Glutamatergic neuron (in vitro differentiated cells): ENCODE results near the gene GRIP1. TPM values are rescaled to one million over a fixed set of nuclear protein-coding genes. Genes with fewer than 3 reads are reported as not detected.

Source experiments
- DNase-seq: peaks from one replicate; pipeline ENCODE4 v3.0.0; 2022
- H3K27ac Mint-ChIP-seq: one replicate; pipeline ENCODE4 v1.8.0; 2020; ENCODE audit warnings: mild to moderate bottlenecking, mixed read lengths, inconsistent platforms; ENCODE audit not compliant: unreplicated experiment
- H3K27me3 Mint-ChIP-seq: one replicate; pipeline ENCODE4 v1.8.0; 2020; ENCODE audit warnings: mild to moderate bottlenecking, moderate library complexity, mixed read lengths, inconsistent platforms; ENCODE audit not compliant: unreplicated experiment
- H3K36me3 Mint-ChIP-seq: one replicate; pipeline ENCODE4 v1.8.0; 2020; ENCODE audit warnings: mild to moderate bottlenecking, mixed read lengths, inconsistent platforms; ENCODE audit not compliant: unreplicated experiment
- H3K4me1 Mint-ChIP-seq: one replicate; pipeline ENCODE4 v1.8.0; 2020; ENCODE audit warnings: mild to moderate bottlenecking, low read depth, mixed read lengths, inconsistent platforms; ENCODE audit not compliant: unreplicated experiment
- H3K4me3 Mint-ChIP-seq: one replicate; pipeline ENCODE4 v1.8.0; 2020; ENCODE audit warnings: mild to moderate bottlenecking, mixed read lengths, inconsistent platforms; ENCODE audit not compliant: unreplicated experiment
- H3K9me3 Mint-ChIP-seq: one replicate; pipeline ENCODE4 v1.8.0; 2020; ENCODE audit warnings: mild to moderate bottlenecking, moderate library complexity, mixed read lengths, inconsistent platforms; ENCODE audit not compliant: unreplicated experiment
- CTCF ChIP-seq: fragments of 200-600 bp; sonication (generic); IDR thresholded peaks from one replicate; pipeline ENCODE4 v1.5.0; 2021; ENCODE audit not compliant: partially characterized antibody, unreplicated experiment
- total RNA-seq: library from RNA; stranded (reverse); fragmentation: NEBNext Ultra II Directional; extraction: Animal tissue kit (Norgen Biotek cat#: 25700); gene quantifications from one replicate; pipeline ENCODE4 v1.2.1, GENCODE V29; 2021; ENCODE audit not compliant: unreplicated experiment

Gene GRIP1
- total RNA-seq, 1 donor from 2014 or later, result 67.1 TPM

GRCh38 chr12:66320996-66321395, 357.9 kb downstream of the GRIP1 start:
- Mint-ChIP-seq H3K27me3 (no peaks in the 10 kb centered on the region), H3K27ac (no peak overlapping the region), H3K4me3 (no peak overlapping the region), H3K4me1 (no peaks in the 10 kb centered on the region), H3K36me3 (no peaks in the 10 kb centered on the region), H3K9me3 (no peaks in the 10 kb centered on the region)
- DNase-seq, result no peak
- TF ChIP-seq CTCF, result no peak

- no peak for DNase-seq
- TF ChIP-seq CTCF, result no peak
- H3K27me3 Mint-ChIP-seq, result no peaks in the 10 kb centered on the region
- no peaks in the 10 kb centered on the region for H3K9me3 Mint-ChIP-seq
- no peak overlapping the region for H3K27ac Mint-ChIP-seq
- H3K4me1 Mint-ChIP-seq, result no peaks in the 10 kb centered on the region
- no peak overlapping the region for H3K4me3 Mint-ChIP-seq
- no peaks in the 10 kb centered on the region for H3K36me3 Mint-ChIP-seq
These were observed 359.5 kb downstream of the GRIP1 start for GRCh38 chr12:66319266-66319954.

GRCh38 chr12:66314278-66314677, 364.6 kb downstream of the GRIP1 start:
- Mint-ChIP-seq H3K36me3 (no peaks in the 10 kb centered on the region), H3K4me3 (no peak overlapping the region), H3K9me3 (no peaks in the 10 kb centered on the region), H3K27me3 (no peaks in the 10 kb centered on the region), H3K4me1 (no peaks in the 10 kb centered on the region), H3K27ac (no peak overlapping the region)
- DNase-seq, result no peak
- TF ChIP-seq CTCF, result no peak

- DNase-seq, result no peak
- H3K27ac Mint-ChIP-seq, result no peak overlapping the region
- no peak for TF ChIP-seq CTCF
- H3K27me3 Mint-ChIP-seq, result no peaks in the 10 kb centered on the region
- no peaks in the 10 kb centered on the region for H3K4me1 Mint-ChIP-seq
- no peak overlapping the region for H3K4me3 Mint-ChIP-seq
- H3K9me3 Mint-ChIP-seq, result no peaks in the 10 kb centered on the region
- no peaks in the 10 kb centered on the region for H3K36me3 Mint-ChIP-seq
These were observed 366.7 kb downstream of the GRIP1 start for GRCh38 chr12:66312189-66312588.

- Mint-ChIP-seq H3K36me3 (no peaks in the 10 kb centered on the region), H3K4me1 (no peaks in the 10 kb centered on the region), H3K9me3 (no peaks in the 10 kb centered on the region), H3K27me3 (no peaks in the 10 kb centered on the region), H3K27ac (no peak overlapping the region), H3K4me3 (no peak overlapping the region)
- DNase-seq, result no peak
- TF ChIP-seq CTCF, result no peak
These were observed 369.3 kb downstream of the GRIP1 start for GRCh38 chr12:66309606-66310005.
